Endothelial cell of umbilical vein (primary cell): ENCODE results near the gene SCRN1. TPM values are rescaled to one million over a fixed set of nuclear protein-coding genes. Genes with fewer than 3 reads are reported as not detected.
A peak's percentile ranks its signal among the peaks of the same experiment; 100 is the strongest.

Experiments
- BruUV-seq: library from RNA; stranded (reverse); fragments of 400-500 nt; replicated peaks from 2 replicates; lab custom pipeline; 2021; lab: Mats Ljungman, UMichigan
- CTCF ChIA-PET: fragments of 300-600, 350-600 bp; sonication (Branson Sonifier 250); formaldehyde crosslinking; loops from one replicate; lab custom pipeline; 2021; ENCODE audit warnings: antibody characterized with exemption, inconsistent platforms; lab: Charles Lee
- POLR2A ChIA-PET: fragments of 300-600, 350-600 bp; sonication (Branson Sonifier 250); formaldehyde crosslinking; loops from one replicate; lab custom pipeline; 2021; ENCODE audit warnings: antibody characterized with exemption, inconsistent platforms; lab: Charles Lee
- DNase-seq: peaks from one replicate; pipeline ENCODE4 v3.0.0-alpha.2; 2011; ENCODE audit warnings: low read depth, low spot score
- FAIRE-seq: peaks from 2 replicates; lab custom pipeline; 2011; peaks lifted over from hg19 to GRCh38; lab: Jason Lieb, UNC
- H2AFZ ChIP-seq: 2 replicates; pipeline ENCODE4 v1.6.0; 2012; ENCODE audit warnings: low read depth, low read length, control low read depth, inconsistent platforms
- H3K27ac ChIP-seq: 2 replicates; pipeline ENCODE4 v1.5.1; 2011; ENCODE audit warnings: low read depth, mild to moderate bottlenecking, control low read depth, low read length, moderate library complexity; ENCODE audit not compliant: insufficient read depth
- H3K27me3 ChIP-seq, 2 experiments: 2 replicates each; pipeline versions ENCODE4 v1.6.0 to v1.6.1; 2011; ENCODE audit warnings: low read length in 2 of 2, mixed read lengths in 1 of 2; ENCODE audit not compliant: control insufficient read depth in 2 of 2, insufficient read depth in 2 of 2
- H3K36me3 ChIP-seq, 2 experiments: 2 replicates in 1 of 2; 3 replicates in 1 of 2; pipeline ENCODE4 v1.5.1; 2011; ENCODE audit warnings: low read length in 2 of 2, mild to moderate bottlenecking in 1 of 2, moderate library complexity in 1 of 2; ENCODE audit not compliant: control insufficient read depth in 2 of 2, insufficient read depth in 2 of 2; ENCODE audit errors: extremely low read depth in 1 of 2
- H3K4me1 ChIP-seq: 3 replicates; pipeline ENCODE4 v1.5.1; 2011; ENCODE audit warnings: mild to moderate bottlenecking, low read length; ENCODE audit not compliant: control insufficient read depth, insufficient read depth; ENCODE audit errors: extremely low read depth
- H3K4me2 ChIP-seq: 2 replicates; pipeline ENCODE4 v1.6.1; 2011; ENCODE audit warnings: low read length, control low read depth, mixed read lengths; ENCODE audit not compliant: insufficient read depth
- H3K4me3 ChIP-seq, 3 experiments: fragments of 200-600 bp in 1 of 3; sonication (generic), shearing (Covaris generic) in 1 of 3; replicated peaks in 1 of 3; 2 replicates each; pipeline ENCODE4 v1.5.1; 2011 to 2016; ENCODE audit warnings: control low read depth in 3 of 3, low read length in 3 of 3, mild to moderate bottlenecking in 2 of 3, inconsistent platforms in 1 of 3, low read depth in 1 of 3, moderate library complexity in 1 of 3; ENCODE audit not compliant: insufficient read depth in 1 of 3
- H3K79me2 ChIP-seq: 2 replicates; pipeline ENCODE4 v1.6.0; 2012; ENCODE audit warnings: low read length, inconsistent platforms; ENCODE audit not compliant: control insufficient read depth, insufficient read depth
- H3K9ac ChIP-seq: replicated peaks from 2 replicates; pipeline ENCODE3; 2011; ENCODE audit warnings: low read length, control low read depth; ENCODE audit not compliant: insufficient read depth; ENCODE audit errors: extremely low read depth
- H3K9me1 ChIP-seq: replicated peaks from 3 replicates; pipeline ENCODE4 v1.6.0; 2011; ENCODE audit warnings: mild to moderate bottlenecking, low read length; ENCODE audit not compliant: control insufficient read depth, insufficient read depth; ENCODE audit errors: extremely low read depth
- H3K9me3 ChIP-seq: replicated peaks from 2 replicates; pipeline ENCODE4 v1.5.1; 2012; ENCODE audit warnings: low read length, inconsistent platforms; ENCODE audit not compliant: control insufficient read depth, insufficient read depth
- H4K20me1 ChIP-seq: replicated peaks from 2 replicates; pipeline ENCODE3; 2011; ENCODE audit warnings: mild to moderate bottlenecking, low read length; ENCODE audit not compliant: control insufficient read depth, insufficient read depth; ENCODE audit errors: extremely low read depth
- EZH2 ChIP-seq: IDR thresholded peaks from 2 replicates; pipeline ENCODE4 v1.6.1; 2012; ENCODE audit warnings: borderline replicate concordance, low read depth, mild to moderate bottlenecking, moderate library complexity, low read length, inconsistent platforms; ENCODE audit not compliant: severe bottlenecking
- FOS ChIP-seq: IDR thresholded peaks from 2 replicates; pipeline ENCODE4 v1.6.1; 2011; ENCODE audit warnings: mild to moderate bottlenecking, low read length, moderate library complexity, borderline replicate concordance; ENCODE audit not compliant: insufficient read depth
- GATA2 ChIP-seq: IDR thresholded peaks from 2 replicates; pipeline ENCODE4 v1.7.0; 2011; ENCODE audit warnings: low read depth, mild to moderate bottlenecking, moderate library complexity, mixed read lengths, low read length; ENCODE audit not compliant: insufficient read length, insufficient read depth
- JUN ChIP-seq: IDR thresholded peaks from 2 replicates; pipeline ENCODE4 v1.6.1; 2011; ENCODE audit warnings: borderline replicate concordance, low read depth; ENCODE audit not compliant: insufficient read length, insufficient read depth
- POLR2A ChIP-seq: IDR thresholded peaks from 2 replicates; pipeline ENCODE4 v1.6.1; 2012; ENCODE audit warnings: low read depth, mild to moderate bottlenecking, control low read depth, low read length
- POLR2AphosphoS5 ChIP-seq: IDR thresholded peaks from 2 replicates; pipeline ENCODE4 v1.6.1; 2012; ENCODE audit warnings: low read depth, mild to moderate bottlenecking, control low read depth, low read length, moderate library complexity; ENCODE audit not compliant: insufficient read depth
- dilution Hi-C: fragments of 300-500 bp; cut with MboI; formaldehyde crosslinking; loops from one replicate; pipeline ENCODE4 v1.15.0; 2019; ENCODE audit warnings: low sequenced_read_pairs; ENCODE audit not compliant: extremely low pct_ligation_motif_present
- intact Hi-C: fragments of 100-400 bp; cut with micrococcal nuclease; formaldehyde crosslinking; loops from one replicate; pipeline ENCODE4 v1.10.0; 2022
- polyA plus RNA-seq, 4 experiments: library from polyadenylated mRNA; depleted of rRNA in 3 of 4; stranded (reverse) in 3 of 4; unstranded in 1 of 4; fragments of >200 nt; gene quantifications; 2 replicates each; pipeline versions ENCODE4 v1.2.1 to v1.2.3, GENCODE V29; 2011 to 2012; ENCODE audit warnings: missing spikeins in 1 of 4
- total RNA-seq: library from RNA; stranded (reverse); gene quantifications from 2 replicates; pipeline ENCODE4 v1.2.3, GENCODE V29; 2021
- TF ChIP-seq, protein P1 (sequence below), 2 donors: IDR thresholded peaks; 1 replicate in 1 of 2; 2 replicates in 1 of 2; pipeline ENCODE4 v1.5.1; 2011; ENCODE audit warnings: low read length in 2 of 2, mild to moderate bottlenecking in 2 of 2, moderate library complexity in 2 of 2, control low read depth in 1 of 2, inconsistent platforms in 1 of 2, low read depth in 1 of 2; ENCODE audit not compliant: insufficient read depth in 1 of 2; ENCODE audit errors: extremely low read depth in 1 of 2
- TF ChIP-seq, protein P2 (sequence below): IDR thresholded peaks from 2 replicates; pipeline ENCODE4 v1.6.1; 2011; ENCODE audit not compliant: insufficient read depth, insufficient read length

SCRN1 gene
- total and polyA plus RNA-seq, 2 donors (not counting 3 experiments of a cell fraction or from before 2014, with no cell fraction given): 57.0 to 127 TPM

DNA sequence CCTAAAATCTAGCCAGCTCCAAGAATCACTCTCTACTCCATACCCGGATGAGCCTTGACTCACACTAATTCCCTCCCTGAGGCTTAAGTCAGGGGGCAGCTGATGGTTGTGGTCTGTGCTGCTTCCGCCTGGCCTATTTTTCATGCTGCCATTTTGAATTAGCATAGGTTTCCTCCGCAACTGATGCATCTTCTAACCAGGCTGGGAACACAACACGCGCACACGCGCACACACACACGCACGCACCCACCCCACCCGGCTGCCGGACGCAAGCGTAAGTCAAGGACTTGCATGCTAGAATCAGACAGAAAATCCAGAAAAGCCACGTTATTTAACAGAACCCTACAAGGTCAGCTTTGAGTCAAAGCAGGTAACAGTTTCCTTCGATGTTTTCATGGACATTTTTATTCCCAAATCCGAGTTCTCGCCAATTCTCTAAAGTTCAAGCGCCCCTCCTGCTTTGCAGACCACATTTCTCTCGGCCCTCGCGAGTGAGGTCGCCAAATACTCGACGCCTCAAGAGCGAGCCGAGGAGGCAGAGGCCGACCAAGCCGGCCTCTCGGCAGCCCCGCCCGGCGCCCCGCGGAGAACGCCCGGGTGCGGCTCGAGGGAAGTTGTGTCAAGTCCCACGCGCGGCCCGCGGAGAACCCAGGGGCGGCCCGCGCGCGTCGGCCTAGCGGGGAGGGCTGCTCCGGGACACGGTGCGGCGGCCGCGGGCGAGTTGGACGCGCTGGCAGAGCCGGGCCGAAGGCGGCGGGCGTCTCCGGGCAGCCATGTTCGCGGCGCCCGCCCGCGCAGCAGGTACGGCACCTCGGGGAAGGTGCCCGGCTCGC, 961 bp downstream of the SCRN1 start:
- CTCF ChIA-PET: interaction anchor here (0.6 to 2.0 kb wide), 3 partner anchors 11 to 73 kb away, joined by 3 to 8 read pairs (median 3); no protein-coding TSS in a partner anchor
- no peak for FAIRE-seq

More for the DNA sequence above, 961 bp downstream of the SCRN1 start:
- H3K9me3 ChIP-seq: no peaks in the 10 kb centered on the region
- H3K27ac ChIP-seq: peak overlapping the region; percentile 93
- peak overlapping the region; percentile 35 for H2AFZ ChIP-seq
- H3K4me3 ChIP-seq: peak overlapping the region; percentile 65 to 88 (median 87)
- dilution Hi-C loops: no loop called here
- TF ChIP-seq EZH2 (no peak), POLR2AphosphoS5 (peak; percentile 9), JUN (no peak), POLR2A (no peak), FOS (no peak), GATA2 (no peak)
- TF ChIP-seq, protein P1, sequence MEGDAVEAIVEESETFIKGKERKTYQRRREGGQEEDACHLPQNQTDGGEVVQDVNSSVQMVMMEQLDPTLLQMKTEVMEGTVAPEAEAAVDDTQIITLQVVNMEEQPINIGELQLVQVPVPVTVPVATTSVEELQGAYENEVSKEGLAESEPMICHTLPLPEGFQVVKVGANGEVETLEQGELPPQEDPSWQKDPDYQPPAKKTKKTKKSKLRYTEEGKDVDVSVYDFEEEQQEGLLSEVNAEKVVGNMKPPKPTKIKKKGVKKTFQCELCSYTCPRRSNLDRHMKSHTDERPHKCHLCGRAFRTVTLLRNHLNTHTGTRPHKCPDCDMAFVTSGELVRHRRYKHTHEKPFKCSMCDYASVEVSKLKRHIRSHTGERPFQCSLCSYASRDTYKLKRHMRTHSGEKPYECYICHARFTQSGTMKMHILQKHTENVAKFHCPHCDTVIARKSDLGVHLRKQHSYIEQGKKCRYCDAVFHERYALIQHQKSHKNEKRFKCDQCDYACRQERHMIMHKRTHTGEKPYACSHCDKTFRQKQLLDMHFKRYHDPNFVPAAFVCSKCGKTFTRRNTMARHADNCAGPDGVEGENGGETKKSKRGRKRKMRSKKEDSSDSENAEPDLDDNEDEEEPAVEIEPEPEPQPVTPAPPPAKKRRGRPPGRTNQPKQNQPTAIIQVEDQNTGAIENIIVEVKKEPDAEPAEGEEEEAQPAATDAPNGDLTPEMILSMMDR (IDR thresholded peaks at IDR 0.05; ENCODE audit: extremely low read depth in 1 of 2, insufficient read depth in 1 of 2, low read depth in 1 of 2, low read length in 2 of 2): no peak
- TF ChIP-seq, protein P2, sequence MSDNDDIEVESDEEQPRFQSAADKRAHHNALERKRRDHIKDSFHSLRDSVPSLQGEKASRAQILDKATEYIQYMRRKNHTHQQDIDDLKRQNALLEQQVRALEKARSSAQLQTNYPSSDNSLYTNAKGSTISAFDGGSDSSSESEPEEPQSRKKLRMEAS: no peak
- peak overlapping the region; percentile 90 for H3K4me2 ChIP-seq
- peaks cover 48% of the 10 kb centered on the region for H3K79me2 ChIP-seq
- peaks cover 22% of the 10 kb centered on the region for H3K4me1 ChIP-seq
- no peaks in the 10 kb centered on the region for H3K27me3 ChIP-seq
- POLR2A ChIA-PET: no interaction called here
- intact Hi-C loops: loop anchor here (1.0 to 2.0 kb wide), 3 partner anchors 38 to 74 kb away; partner anchors contain the start of gene FKBP14
- no TSS peak for BruUV-seq
- no peaks in the 10 kb centered on the region for H4K20me1 ChIP-seq
- H3K36me3 ChIP-seq: no peaks in the 10 kb centered on the region
- no peaks in the 10 kb centered on the region for H3K9me1 ChIP-seq
- peak; percentile 47 for DNase-seq
- peak overlapping the region; percentile 87 for H3K9ac ChIP-seq
